Middle frontal gyrus (tissue), 1 donor: ENCODE measurements around the gene TADA3.

Source experiments
- DNase-seq: peaks from one replicate; pipeline ENCODE4 v3.0.0-alpha.2; 2015; ENCODE audit warnings: low spot score; ENCODE audit errors: extremely low spot score

The TADA3 gene

DNA sequence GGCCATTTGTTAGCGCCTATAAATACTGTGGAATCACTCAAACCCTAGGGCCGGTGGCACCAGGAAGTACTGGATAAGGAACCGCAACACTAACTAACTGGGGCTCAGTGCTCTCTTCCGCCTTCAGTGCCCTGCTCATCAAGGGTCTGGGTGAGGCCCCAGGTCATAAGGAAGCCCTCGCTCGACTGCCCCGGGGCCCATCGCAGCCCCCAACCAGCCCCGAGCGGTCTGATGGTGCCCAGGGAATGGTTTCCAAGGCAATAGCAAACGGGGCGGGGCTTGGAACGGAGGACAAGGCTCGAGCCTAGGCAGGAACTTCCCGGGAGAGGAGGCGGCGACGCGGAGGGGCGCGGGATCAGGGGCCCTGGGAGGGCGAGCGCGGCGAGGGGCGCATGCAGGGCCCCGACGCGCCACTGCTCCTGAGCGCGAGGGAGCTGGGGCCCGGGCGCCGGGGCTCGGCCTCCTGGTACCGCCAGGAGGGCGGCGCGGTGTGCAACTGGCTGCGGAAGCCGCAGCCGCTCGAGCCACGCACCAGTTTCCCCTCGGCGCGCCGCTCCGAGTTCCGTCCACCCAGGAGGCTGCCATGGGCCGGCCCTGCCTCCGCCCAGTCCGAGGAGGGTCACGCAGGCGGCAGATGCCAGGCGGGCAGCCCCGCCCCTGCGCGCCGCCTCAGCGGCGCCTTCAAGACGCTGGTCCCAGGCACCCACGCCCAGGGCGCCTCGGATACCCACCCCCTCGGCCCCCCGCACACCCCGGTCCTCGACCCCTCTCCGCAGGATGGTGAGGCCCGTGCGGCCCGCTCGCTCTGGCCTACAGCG, 17.6 kb upstream of the TADA3 start, which contains the start of gene TTLL3:
Gene TTLL3 (plus strand): TSS at position 648 of the 818 bp plus-strand sequence. CDS start 400 bp downstream, outside the sequence.
- DNase-seq = no peak

DNA sequence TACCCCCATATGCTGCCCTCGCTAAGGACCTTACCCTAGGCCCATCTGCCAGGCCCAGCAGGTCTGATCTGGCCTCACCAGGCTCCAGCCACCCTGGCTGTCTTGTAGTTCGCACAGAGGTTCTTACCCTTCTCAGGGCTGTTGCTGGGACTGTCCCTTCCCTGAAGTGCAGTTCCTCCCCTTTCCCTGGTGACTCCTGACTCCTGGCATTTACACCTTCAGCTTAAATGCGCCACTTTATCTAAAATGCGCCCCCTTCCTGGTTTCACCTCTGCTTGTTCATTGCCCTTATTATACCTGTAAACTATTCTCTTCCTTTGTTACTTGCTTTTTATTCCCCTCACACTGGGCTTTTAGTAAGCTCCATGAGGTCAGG, 17.0 kb upstream of the TADA3 start:
- DNase-seq = no peak

DNA sequence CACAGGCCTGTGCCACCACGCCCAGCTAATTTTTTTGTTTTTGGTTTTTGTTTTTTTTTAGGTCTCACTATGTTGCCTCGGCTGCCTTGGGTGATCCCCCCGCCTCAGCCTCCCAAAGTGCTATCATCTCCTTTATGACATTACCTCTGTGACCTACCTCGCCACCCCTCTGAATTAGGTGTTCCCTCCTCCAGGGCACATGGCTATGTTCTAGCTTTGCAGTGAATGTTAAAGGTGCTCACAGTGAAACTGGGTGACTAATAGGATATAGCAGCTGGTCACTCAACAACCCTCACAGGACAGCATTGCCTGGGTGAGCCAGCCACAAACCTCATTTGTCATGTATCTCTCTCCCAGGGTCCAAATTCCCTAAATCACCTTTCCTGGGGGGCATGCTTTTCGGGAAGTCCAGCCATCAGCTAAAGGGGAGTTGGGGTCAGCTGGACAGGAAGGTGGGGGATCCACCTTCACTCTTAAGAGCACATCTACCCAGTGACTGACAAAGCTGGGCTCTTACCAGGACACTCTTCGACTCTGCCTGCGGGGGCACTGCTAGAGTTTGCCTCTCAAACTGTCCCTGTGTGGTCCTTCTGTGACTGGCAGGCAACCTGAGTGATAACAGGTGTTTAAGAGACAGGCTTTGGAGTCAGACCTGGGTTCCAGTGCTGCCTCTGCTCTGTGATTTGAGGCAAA, 16.2 kb upstream of the TADA3 start:
- DNase-seq = no peak

DNA sequence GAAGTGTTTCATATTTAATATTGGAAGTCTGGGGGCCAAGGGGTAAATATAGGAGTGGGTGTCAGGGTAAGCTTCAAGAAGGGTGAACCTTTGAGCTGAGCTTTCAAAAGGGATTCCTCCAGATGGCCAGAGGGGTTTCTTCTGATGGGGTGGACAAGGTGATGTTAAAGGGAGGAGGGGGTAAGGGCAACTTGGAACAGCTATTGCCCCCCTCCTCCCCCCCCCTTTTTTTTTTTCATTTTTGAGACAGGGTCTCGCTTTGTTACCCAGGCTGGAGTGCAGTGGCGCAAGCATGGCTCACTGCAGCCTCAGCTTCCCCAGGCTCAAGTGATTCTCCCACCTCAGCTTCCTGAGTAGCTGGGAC, 15.7 kb upstream of the TADA3 start:
- DNase-seq = no peak

DNA sequence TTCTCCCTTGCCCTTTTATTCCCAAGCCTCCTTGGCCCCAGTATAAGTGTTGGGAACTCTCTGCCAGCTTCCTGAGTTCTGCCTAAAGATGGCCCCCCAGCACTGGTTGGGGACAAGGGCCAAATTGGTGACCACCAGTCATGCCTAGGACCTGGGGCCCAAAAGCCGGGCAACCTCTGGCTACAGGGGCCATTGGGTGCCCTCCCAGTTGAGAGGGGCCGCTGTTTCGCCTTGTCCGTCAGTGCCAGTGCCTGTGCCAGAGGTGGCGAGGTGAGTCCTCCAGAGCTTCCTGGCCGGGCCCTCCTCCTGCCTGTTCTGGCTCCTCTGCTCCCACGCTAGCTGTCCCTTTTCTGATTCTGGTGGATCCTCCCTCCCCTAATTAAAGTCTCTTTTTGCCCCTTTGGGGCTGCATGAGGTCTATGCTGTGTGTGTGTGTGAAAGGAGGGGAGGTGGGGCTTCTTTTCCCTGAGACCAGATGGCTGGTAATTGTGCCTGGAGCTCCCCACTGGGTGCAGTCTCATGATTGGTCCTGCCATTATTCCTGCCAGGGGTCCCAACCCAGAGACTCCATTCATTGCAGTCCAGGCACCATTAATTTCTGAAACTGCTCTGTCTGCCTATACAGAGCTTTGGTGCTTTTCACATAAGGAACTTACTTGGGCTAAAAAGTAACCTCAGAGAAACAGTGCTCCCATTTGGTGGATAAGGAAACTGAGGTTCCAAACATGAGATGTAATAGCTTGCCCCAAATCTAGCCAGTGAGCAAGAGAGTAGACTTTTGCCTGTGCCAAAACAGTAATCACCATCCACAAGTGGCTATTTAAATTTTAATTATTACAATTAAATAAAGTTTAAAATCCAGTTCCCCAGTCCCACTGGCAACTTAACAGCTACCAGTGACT, 14.7 kb upstream of the TADA3 start:
- DNase-seq = no peak

DNA sequence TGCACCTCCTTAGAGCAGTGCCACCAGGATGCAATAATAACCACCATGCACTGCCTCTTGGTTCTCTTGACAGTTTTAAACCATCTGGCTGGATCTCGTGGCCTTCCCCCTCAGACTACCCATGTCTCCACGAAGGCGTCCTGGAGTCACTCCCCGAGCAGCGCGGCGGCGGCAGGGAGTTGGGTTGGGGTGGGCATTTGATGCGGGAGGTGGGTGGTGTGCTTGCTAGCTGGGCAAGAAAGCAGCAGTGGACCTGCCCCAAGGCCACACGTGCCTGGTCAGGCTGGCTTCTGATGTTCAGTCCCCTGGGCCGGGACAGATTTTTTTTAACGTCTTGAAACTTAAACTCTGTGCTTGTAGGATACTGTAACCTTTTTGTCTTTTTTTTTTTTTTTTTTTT, 13.9 kb upstream of the TADA3 start:
- DNase-seq = no peak

DNA sequence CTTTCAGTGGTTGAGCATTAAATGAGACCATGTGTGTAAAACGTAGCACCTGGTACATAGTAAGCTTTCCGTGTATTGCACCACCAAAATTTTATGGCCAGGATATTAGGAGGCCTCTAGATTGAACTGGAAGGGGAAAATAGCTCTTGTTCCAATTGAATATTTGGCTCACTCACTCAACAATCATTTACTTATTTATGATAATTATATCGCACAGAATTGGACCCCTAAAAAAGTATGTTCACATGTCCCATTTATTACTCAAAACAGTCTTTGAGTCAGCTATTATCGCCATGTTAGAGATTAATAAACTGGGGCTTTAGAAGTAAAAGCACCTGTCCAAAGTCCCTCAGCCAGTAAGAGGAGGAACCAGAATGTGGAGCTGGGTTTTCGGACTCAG, 12.7 kb upstream of the TADA3 start:
- no peak for DNase-seq

DNA sequence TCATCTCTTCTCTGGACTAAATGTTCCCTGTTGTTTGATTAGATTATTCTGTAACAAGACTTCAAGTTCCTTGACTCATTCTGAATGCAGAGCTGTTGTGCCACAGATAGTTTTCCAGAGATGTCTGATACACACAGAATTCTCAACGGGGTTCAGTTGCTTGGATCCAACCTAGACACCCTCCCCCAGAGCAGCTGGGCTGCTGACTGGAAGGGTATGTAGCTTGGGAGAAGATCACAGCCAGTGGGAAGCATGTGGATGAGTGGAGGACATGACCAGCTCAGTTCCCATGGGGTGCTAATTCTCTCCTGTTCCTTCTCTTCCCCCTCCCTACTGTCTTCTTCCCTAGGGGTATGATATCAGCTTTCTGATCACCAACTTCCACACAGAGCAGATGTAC, 11.2 kb upstream of the TADA3 start:
- DNase-seq = peak; percentile 47

DNA sequence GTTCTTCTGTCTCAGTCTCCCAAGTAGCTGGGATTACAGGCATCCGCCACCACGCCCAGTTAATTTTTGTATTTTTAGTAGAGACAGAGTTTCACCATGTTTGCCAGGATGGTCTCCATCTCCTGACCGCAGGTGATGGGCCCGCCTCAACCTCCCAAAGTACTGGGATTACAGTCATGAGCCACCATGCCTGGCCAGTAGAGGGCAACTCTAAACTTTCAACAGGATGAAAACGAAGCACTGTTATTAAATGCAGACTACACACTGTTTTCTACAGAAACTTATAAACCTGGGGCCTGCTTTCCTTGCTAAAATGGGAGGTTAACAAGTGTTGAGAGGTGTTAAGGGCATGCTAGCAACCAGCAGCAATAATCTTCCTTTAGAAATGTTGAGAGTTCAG, 8.3 kb upstream of the TADA3 start:
- no peak for DNase-seq

DNA sequence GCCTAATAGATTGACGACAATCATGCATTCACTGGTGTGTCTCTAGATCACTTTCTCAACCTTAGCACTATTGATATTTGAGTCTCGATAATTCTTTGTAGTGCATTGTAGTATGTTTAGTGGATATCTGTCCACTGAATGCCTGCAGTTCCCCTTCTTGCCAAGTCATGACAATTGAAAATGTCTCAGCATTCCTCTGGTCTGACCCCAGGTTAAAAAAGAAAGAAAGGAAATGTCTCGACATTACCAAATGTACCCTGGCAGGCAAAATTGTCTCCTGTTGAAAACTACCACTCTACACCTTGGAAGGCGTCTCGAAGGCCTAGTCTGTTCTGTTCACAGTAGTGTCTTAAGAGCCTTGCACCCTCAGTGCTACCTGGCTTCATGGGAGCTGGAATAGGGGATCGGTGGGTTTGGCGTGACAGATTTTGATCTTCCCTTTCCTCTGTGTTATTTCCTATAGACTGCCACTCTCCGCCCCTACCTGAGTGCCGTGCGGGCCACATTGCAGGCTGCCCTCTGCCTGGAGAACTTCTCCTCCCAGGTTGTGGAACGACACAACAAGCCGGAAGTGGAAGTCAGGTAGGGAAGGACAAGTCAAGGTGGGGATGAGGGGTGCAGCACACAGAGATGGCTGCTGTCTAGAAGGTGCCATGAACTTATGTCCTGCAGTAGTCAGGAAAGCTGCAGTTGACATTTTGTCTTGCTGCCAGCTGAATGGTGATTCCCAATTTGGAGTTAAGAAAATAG, 5.1 kb upstream of the TADA3 start:
- no peak for DNase-seq

DNA sequence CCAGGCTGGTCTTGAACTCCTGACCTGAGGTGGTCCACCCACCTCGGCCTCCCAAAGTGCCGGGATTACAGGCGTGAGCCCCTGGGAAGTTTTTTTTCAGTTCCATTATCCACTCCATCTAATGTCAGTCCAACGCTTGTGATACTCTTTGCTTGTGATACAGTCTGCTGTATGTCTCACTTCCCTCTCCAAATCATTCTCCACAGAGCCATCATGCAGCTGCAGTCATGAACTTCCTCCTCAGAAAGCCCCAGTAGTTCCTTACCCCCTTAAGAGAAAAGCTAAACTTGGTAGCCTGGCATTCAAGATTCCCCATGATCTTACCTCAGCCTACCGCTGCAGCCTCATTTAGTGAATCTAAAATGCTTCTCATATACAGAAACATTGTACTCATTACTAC, 2.9 kb upstream of the TADA3 start:
- no peak for DNase-seq

DNA sequence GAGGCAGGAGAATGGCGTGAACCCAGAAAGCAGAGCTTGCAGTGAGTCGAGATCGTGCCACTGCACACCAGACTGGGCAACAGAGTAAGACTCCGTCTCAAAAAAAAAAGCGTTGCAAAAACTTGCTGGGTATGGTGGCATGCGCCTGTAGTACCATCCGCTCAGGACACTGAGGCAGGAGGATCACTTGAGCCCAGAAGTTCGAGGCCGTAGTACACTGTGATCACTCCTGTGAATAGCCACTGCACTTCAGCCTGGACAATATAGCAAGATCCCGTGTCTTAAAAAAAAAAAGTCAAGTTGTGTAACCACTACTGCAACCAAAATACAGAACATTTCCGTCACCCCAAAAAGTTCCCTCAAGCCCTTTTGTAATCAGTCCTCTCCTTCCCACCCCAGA, 2.1 kb upstream of the TADA3 start:
- no peak for DNase-seq

DNA sequence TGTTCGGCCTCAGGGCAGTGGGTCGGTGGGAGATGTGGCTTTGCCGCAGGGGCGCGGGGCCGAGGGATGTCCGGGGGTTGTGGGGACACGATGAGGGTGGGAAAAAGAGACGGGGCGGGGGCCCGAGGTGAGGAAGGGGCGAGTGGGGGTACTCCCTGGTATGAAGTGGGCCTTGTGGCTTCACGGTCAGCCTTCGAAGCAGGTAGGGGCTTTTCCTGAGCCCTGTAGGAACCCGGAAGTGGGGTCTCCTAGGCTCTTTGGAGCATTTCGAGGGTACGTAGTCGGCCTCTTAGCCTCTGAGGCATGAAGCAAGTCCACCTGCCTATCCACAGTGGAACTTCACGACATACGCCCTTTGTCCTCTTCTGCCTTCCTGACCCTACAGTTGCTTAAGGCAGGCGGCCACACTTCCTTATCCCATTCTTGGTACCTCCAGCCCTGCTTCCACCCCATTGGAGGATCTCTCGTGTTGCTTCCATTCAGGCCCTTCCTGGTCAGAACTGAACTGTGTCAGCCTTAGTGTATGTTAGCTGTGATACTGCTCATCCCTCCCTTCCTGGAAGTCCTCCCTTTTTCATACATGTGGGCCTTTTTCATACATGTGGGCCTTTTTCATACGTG, 998 bp upstream of the TADA3 start:
- DNase-seq = no peak

DNA sequence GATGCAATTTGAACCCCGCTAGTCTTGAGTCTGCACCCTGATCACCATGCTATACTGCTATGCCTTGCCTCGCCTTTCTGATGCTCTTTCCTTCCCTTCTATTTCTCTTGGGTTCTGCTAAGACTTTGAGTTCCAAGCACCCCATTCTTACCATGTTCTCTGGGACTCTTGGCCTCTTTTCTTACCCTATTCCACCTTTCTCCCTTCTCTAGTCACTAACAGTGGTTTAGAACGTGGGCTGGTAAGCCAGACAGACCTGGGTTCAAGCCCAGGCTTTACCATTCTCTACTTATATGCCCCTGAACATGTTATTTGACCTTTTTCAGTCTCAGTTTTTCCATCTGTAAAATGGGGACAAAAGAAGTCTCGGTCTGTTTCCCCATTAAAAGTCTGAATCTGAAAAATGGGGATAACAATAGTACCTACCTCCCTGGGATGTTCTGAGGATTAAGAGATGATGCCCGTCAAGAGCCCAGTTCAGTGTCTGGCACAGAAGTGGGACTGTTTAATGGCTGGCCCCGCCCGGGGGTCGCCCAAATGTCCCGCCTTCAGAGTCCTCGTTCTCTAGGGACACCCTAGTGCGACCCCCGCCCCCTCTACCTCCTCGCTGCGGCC, 376 bp downstream of the TADA3 start:
- no peak for DNase-seq

DNA sequence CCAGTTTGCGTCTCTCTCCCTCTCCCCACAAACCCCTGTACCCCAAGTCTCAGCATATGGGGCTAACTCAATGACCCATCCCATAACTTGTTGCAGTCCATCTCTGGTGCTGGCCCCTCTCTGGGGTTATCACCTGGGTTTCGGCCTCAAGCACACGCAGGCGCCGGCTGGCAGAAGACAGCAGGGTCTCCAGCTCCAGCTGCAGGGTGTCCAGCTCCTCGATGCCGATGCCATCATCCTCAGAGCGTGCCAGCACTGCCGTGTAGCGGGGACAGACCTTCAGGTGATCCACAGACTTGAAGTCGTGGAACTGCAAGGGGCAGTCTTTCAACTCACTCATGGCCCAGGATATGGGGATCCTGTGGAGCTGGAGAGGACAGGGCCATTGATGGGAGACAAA, 1.1 kb downstream of the TADA3 start:
- DNase-seq = no peak

DNA sequence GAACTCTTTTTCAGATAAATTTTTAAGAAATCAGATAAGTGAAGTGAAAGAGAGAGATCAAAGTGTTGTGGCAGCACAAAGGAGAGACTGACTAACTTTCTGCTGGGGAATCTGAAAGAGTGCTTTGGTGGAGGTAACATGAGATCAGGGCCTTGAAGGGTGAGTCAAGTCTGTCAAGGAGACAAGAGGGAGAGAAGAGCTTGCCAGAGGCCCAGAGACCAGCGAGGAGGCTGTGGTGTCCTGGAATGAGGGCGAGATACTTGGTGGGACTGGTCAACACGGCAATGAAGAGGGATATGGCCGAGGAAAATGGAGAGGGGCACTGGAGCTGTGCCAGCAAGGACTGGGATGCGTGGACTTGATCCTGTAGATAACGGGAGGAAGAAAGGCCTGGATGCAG, 4.6 kb downstream of the TADA3 start:
- no peak for DNase-seq

DNA sequence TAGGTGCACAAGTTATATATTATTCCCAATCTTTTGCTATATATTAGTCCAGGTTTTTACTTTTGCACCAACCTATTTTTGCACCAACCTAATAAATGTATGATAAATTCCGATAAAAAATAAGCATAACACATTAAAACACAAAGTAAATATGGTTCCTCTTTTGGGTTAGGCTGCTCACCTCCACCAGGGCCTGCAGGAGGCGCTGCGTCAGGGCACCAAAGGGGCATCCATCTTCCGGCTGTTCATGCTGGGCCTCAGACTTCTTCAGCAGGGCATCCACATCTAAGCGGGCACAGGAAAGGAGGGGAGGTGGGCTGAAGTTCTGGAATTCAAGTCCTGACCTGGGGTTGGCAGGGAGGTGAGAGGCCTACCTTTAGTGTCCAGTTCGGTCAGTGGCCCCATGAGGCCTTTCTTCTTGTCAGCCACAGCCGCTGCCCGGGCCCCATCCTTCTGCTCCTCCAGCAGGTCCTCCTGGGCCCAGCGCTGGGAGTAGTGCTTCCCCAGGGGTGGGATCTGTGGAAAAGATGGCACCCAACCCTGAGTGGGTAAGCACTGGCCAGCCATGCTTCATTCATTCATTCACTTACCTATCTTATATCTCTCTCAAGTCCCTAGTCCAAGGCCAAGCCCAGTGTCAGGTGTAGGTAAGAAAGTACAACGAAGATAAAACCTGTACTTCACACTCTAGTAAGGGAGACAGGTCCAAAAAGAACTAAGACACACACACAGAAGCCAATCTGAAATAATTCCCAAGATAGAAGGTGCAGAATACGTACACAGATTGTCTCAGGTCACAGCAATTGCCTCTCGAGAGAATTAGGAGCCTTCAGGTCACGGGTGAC, 5.2 kb downstream of the TADA3 start:
- no peak for DNase-seq

DNA sequence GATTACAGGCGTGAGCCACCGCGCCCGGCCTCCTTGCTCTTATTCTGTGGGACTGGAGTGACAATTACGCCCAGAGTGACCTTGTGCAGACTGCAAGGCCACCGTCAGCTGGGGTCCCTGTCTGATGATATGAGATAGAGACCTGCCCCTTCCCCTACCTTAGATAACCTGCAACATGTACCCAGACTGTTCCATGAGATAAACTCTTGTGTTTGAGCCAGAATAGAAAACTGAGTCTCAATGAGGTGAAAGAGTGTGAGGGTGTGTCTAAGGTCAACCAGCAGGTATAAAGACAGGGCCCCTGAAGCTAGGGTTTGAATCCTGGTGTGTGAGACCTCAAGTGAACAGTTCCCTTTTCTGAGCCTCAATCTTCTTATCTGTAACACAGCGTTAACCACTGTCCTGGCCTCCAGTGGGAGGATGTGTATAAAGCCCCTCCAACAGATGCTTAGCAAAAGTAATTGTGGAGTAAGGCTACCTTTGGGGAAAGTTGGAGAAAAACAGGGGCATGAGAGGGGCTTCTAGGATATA, 6.0 kb downstream of the TADA3 start:
- no peak for DNase-seq

DNA sequence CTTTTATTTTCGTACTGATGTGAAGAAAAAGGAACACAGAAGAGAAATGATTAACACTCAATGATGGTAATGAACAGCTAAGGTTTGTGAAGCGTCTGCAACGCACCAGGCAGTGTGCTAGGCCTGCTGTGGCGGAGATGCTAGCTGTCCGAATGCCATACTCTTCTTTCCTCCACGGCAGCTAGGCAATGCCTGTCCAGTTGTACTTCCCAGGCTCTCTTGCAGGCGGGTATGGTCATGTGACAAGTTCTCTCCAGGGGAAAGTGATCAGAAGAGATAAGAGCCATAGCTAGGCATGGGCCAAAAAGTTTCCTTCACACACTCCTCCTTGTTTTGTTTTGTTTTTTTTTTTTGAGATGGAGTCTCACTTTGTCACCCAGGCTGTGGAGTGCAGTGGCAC, 6.7 kb downstream of the TADA3 start:
- no peak for DNase-seq
